CD4-positive, alpha-beta T cell treated with Interleukin-6 for 4 hours (primary cell): ENCODE measurements around the gene SV2B.
"Not testable (repeated sequence)": the region's sequence is repeated elsewhere in the genome, so short reads cannot be mapped to it uniquely, and the experiment has no call there.

Experiments
- DNase-seq: peaks from one replicate; pipeline ENCODE4 v3.0.0-alpha.2; 2020; ENCODE audit warnings: mixed read lengths

SV2B gene

GRCh38 chr15:91099995-91100813 is at the start of gene SV2B:
Gene SV2B, plus strand, starts transcription at chr15:91100257. Its CDS starts 126,007 bp downstream, at chr15:91226264.
- peak; percentile 44 for DNase-seq

- DNase-seq: no peak
Observed at GRCh38 chr15:91051248-91051647, 48.8 kb upstream of the SV2B start.

- DNase-seq: no peak
Observed at GRCh38 chr15:91054816-91055215, 45.2 kb upstream of the SV2B start.

- peak; percentile 30 for DNase-seq
Observed at GRCh38 chr15:91055548-91056331, 44.3 kb upstream of the SV2B start.

GRCh38 chr15:91061230-91061629 is 38.8 kb upstream of the SV2B start:
- no peak for DNase-seq

- no peak for DNase-seq
Observed at GRCh38 chr15:91061997-91062396, 38.1 kb upstream of the SV2B start.

- DNase-seq: no peak
Observed at GRCh38 chr15:91065505-91065904, 34.6 kb upstream of the SV2B start.

GRCh38 chr15:91067036-91067435 is 33.0 kb upstream of the SV2B start:
- no peak for DNase-seq

GRCh38 chr15:91068436-91068835 is 31.6 kb upstream of the SV2B start:
- DNase-seq: no peak

GRCh38 chr15:91068966-91069365 is 31.1 kb upstream of the SV2B start:
- no peak for DNase-seq

GRCh38 chr15:91070872-91071271 is 29.2 kb upstream of the SV2B start:
- DNase-seq: no peak

GRCh38 chr15:91072161-91072560 is 27.9 kb upstream of the SV2B start:
- DNase-seq: no peak

- DNase-seq: no peak
Observed at GRCh38 chr15:91073077-91073476, 27.0 kb upstream of the SV2B start.

- DNase-seq: no peak
Observed at GRCh38 chr15:91073768-91074167, 26.3 kb upstream of the SV2B start.

- DNase-seq: no peak
Observed at GRCh38 chr15:91075739-91076138, 24.3 kb upstream of the SV2B start.

- no peak for DNase-seq
Observed at GRCh38 chr15:91077029-91077428, 23.0 kb upstream of the SV2B start.

GRCh38 chr15:91093866-91094265 is 6.2 kb upstream of the SV2B start:
- DNase-seq: not testable (repeated sequence)

- no peak for DNase-seq
Observed at GRCh38 chr15:91098451-91098850, 1.6 kb upstream of the SV2B start.

- peak; percentile 7 for DNase-seq
Observed at GRCh38 chr15:91099616-91099994, 452 bp upstream of the SV2B start.

- DNase-seq: no peak
Observed at GRCh38 chr15:91100814-91101607, 954 bp downstream of the SV2B start.

- DNase-seq: no peak
Observed at GRCh38 chr15:91101608-91101920, 1.5 kb downstream of the SV2B start.

- DNase-seq: no peak
Observed at GRCh38 chr15:91102546-91103330, 2.7 kb downstream of the SV2B start.

GRCh38 chr15:91104111-91104510 is 4.1 kb downstream of the SV2B start:
- no peak for DNase-seq
